IMR-90 (cell line): ENCODE results near the gene DNAAF3. TPM values are rescaled to one million over a fixed set of nuclear protein-coding genes. Genes with fewer than 3 reads are reported as not detected.
A peak's percentile ranks its signal among the peaks of the same experiment; 100 is the strongest.

Experiments used
- ATAC-seq: fragments of 200-7000 bp; cut with Tn5 transposase; 2 replicates; pipeline ENCODE4 v1.9.1; 2020; ENCODE audit warnings: low read depth, mild to moderate bottlenecking, moderate library complexity
- BruUV-seq: library from RNA; stranded (reverse); fragments of 400-500 nt; replicated peaks from 2 replicates; lab custom pipeline; 2021; lab: Mats Ljungman, UMichigan
- CTCF ChIA-PET: fragments of 300-600 bp; formaldehyde crosslinking; extraction: SDS; loops from one replicate; lab custom pipeline; 2021; ENCODE audit warnings: antibody characterized with exemption; lab: Yijun Ruan, JAX
- POLR2A ChIA-PET: fragments of 300-600 bp; sonication (Branson Sonifier 250); formaldehyde crosslinking; loops from one replicate; lab custom pipeline; 2022; ENCODE audit warnings: antibody characterized with exemption; ENCODE audit not compliant: unreplicated experiment; lab: Charles Lee
- DNase-seq: peaks from one replicate; pipeline ENCODE4 v3.0.0; 2013
- H2AFZ ChIP-seq: replicated peaks from 2 replicates; pipeline ENCODE3; 2013; ENCODE audit warnings: low read length, mild to moderate bottlenecking; ENCODE audit not compliant: poor library complexity
- H2AK5ac ChIP-seq: 2 replicates; pipeline ENCODE4 v1.6.1; 2013; ENCODE audit warnings: low read depth, low read length, inconsistent platforms
- H2AK9ac ChIP-seq: replicated peaks from 2 replicates; pipeline ENCODE3; 2013; ENCODE audit warnings: mild to moderate bottlenecking, low read depth, low read length, moderate library complexity; ENCODE audit not compliant: poor library complexity
- H2BK120ac ChIP-seq: 2 replicates; pipeline ENCODE4 v1.6.1; 2013; ENCODE audit warnings: low read depth, low read length, inconsistent platforms
- H2BK15ac ChIP-seq: 3 replicates; pipeline ENCODE4 v1.6.1; 2013; ENCODE audit warnings: low read depth, low read length, inconsistent platforms
- H2BK20ac ChIP-seq: 2 replicates; pipeline ENCODE4 v1.6.1; 2013; ENCODE audit warnings: low read depth, mild to moderate bottlenecking, inconsistent platforms, low read length, moderate library complexity
- H2BK5ac ChIP-seq: 2 replicates; pipeline ENCODE4 v1.6.1; 2013; ENCODE audit warnings: mild to moderate bottlenecking, low read depth, low read length, inconsistent platforms; ENCODE audit not compliant: poor library complexity, severe bottlenecking
- H3K14ac ChIP-seq: replicated peaks from 2 replicates; pipeline ENCODE4 v1.6.1; 2013; ENCODE audit warnings: low read depth, low read length, inconsistent platforms
- H3K18ac ChIP-seq: 2 replicates; pipeline ENCODE4 v1.6.1; 2013; ENCODE audit warnings: low read depth, low read length, control low read depth
- H3K23ac ChIP-seq: 2 replicates; pipeline ENCODE4 v1.6.1; 2013; ENCODE audit warnings: low read depth, low read length, inconsistent platforms
- H3K27ac ChIP-seq: 2 replicates; pipeline ENCODE4 v1.5.1; 2013; ENCODE audit warnings: mild to moderate bottlenecking, control low read depth, low read length; ENCODE audit not compliant: insufficient read depth
- H3K27me3 ChIP-seq: 2 replicates; pipeline ENCODE4 v1.6.1; 2013; ENCODE audit warnings: low read length; ENCODE audit not compliant: control insufficient read depth, insufficient read depth
- H3K36me3 ChIP-seq: 2 replicates; pipeline ENCODE4 v1.6.1; 2013; ENCODE audit warnings: low read length, mixed read lengths; ENCODE audit not compliant: control insufficient read depth, insufficient read depth
- H3K4ac ChIP-seq: 2 replicates; pipeline ENCODE4 v1.6.1; 2013; ENCODE audit warnings: low read depth, low read length, inconsistent platforms
- H3K4me1 ChIP-seq: 2 replicates; pipeline ENCODE4 v1.6.1; 2013; ENCODE audit warnings: low read length, mixed read lengths; ENCODE audit not compliant: control insufficient read depth, insufficient read depth
- H3K4me2 ChIP-seq: 2 replicates; pipeline ENCODE4 v1.6.1; 2013; ENCODE audit warnings: low read depth, mild to moderate bottlenecking, control low read depth, low read length, moderate library complexity
- H3K4me3 ChIP-seq: 2 replicates; pipeline ENCODE4 v1.5.1; 2013; ENCODE audit warnings: low read depth, mild to moderate bottlenecking, control low read depth, low read length, moderate library complexity; ENCODE audit not compliant: insufficient read depth
- H3K56ac ChIP-seq: 2 replicates; pipeline ENCODE4 v1.6.1; 2013; ENCODE audit warnings: low read length, inconsistent platforms; ENCODE audit not compliant: insufficient read depth; ENCODE audit errors: extremely low read depth
- H3K79me1 ChIP-seq, 2 experiments: 2 replicates each; pipeline ENCODE4 v1.6.1; 2013; ENCODE audit warnings: low read length in 2 of 2, inconsistent platforms in 1 of 2, low read depth in 1 of 2
- H3K9ac ChIP-seq: 2 replicates; pipeline ENCODE4 v1.6.1; 2013; ENCODE audit warnings: low read depth, low read length, control low read depth
- H3K9me1 ChIP-seq: 2 replicates; pipeline ENCODE4 v1.6.1; 2013; ENCODE audit warnings: low read length, inconsistent platforms; ENCODE audit not compliant: insufficient read depth
- H3K9me3 ChIP-seq: 2 replicates; pipeline ENCODE4 v1.6.1; 2013; ENCODE audit warnings: low read length; ENCODE audit not compliant: control insufficient read depth, insufficient read depth
- H4K20me1 ChIP-seq: 2 replicates; pipeline ENCODE4 v1.6.1; 2013; ENCODE audit warnings: low read length, inconsistent platforms; ENCODE audit not compliant: insufficient read depth
- H4K5ac ChIP-seq: 2 replicates; pipeline ENCODE4 v1.6.1; 2013; ENCODE audit warnings: mild to moderate bottlenecking, low read depth, low read length, control low read depth
- H4K8ac ChIP-seq, 2 experiments: 2 replicates each; pipeline ENCODE4 v1.6.1; 2013; ENCODE audit warnings: low read depth in 2 of 2, low read length in 2 of 2, control low read depth in 1 of 2, inconsistent platforms in 1 of 2
- H4K91ac ChIP-seq: 2 replicates; pipeline ENCODE4 v1.6.1; 2013; ENCODE audit warnings: low read depth, low read length, inconsistent platforms; ENCODE audit not compliant: insufficient read depth
- CHD1 ChIP-seq: IDR thresholded peaks from 2 replicates; pipeline ENCODE4 v1.6.1; 2012; ENCODE audit warnings: low read depth, low read length, improper control_type of control experiment
- MAFK ChIP-seq: IDR thresholded peaks from 2 replicates; pipeline ENCODE4 v1.6.1; 2012; ENCODE audit warnings: low read depth, low read length, improper control_type of control experiment
- MAZ ChIP-seq: IDR thresholded peaks from 2 replicates; pipeline ENCODE4 v1.6.1; 2012; ENCODE audit warnings: low read depth, mild to moderate bottlenecking, low read length, improper control_type of control experiment, moderate library complexity, borderline replicate concordance
- MXI1 ChIP-seq: IDR thresholded peaks from 2 replicates; pipeline ENCODE4 v1.6.1; 2012; ENCODE audit warnings: low read depth, mild to moderate bottlenecking, low read length, moderate library complexity, borderline replicate concordance
- POLR2A ChIP-seq: IDR thresholded peaks from 2 replicates; pipeline ENCODE4 v1.6.1; 2012; ENCODE audit warnings: mild to moderate bottlenecking, low read depth, low read length
- RAD21 ChIP-seq: IDR thresholded peaks from 2 replicates; pipeline ENCODE4 v1.6.1; 2012; ENCODE audit warnings: low read length, improper control_type of control experiment
- RCOR1 ChIP-seq: IDR thresholded peaks from 2 replicates; pipeline ENCODE4 v1.6.1; 2012; ENCODE audit warnings: mild to moderate bottlenecking, low read length, improper control_type of control experiment; ENCODE audit not compliant: insufficient replicate concordance
- RFX5 ChIP-seq: IDR thresholded peaks from 2 replicates; pipeline ENCODE4 v1.8.0; 2012; ENCODE audit warnings: low read depth, mild to moderate bottlenecking, low read length, moderate library complexity
- SMC3 ChIP-seq: fragments of 150-350 bp; IDR thresholded peaks from 2 replicates; pipeline ENCODE4 v1.6.1; 2016; ENCODE audit warnings: low read depth, mild to moderate bottlenecking, antibody characterized with exemption, low read length, moderate library complexity
- WGBS, 2 experiments: methylation state at CpG; one replicate each; pipeline versions ENCODE4 v1.1.5 to v1.1.7; 2013; ENCODE audit warnings: missing lambda C conversion rate in 2 of 2; ENCODE audit not compliant: insufficient read length in 1 of 2; ENCODE audit errors: extremely low coverage in 2 of 2; 5-methylcytosine and 5-hydroxymethylcytosine counted together
- dilution Hi-C: fragments of 300-500 bp; cut with HindIII; formaldehyde crosslinking; loops from one replicate; pipeline ENCODE4 v1.14.3; 2018; ENCODE audit warnings: low sequenced_read_pairs; ENCODE audit not compliant: unreplicated experiment
- in situ Hi-C: fragments of 300-500 bp; cut with MboI; formaldehyde crosslinking; loops from 3 replicates; pipeline ENCODE4 v1.14.3; 2019; ENCODE audit warnings: low sequenced_read_pairs, inconsistent platforms, mixed read lengths
- intact Hi-C: fragments of 100-400 bp; cut with micrococcal nuclease; formaldehyde crosslinking; loops from 2 replicates; pipeline ENCODE4 v1.10.0; 2022
- polyA plus RNA-seq, 3 experiments: library from polyadenylated mRNA; depleted of rRNA; stranded (reverse); fragments of >200 nt; gene quantifications; 2 replicates each; pipeline ENCODE4 v1.2.3, GENCODE V29; 2012; ENCODE audit warnings: low replicate concordance in 1 of 3
- total RNA-seq: library from RNA; depleted of rRNA; stranded (reverse); fragments of >200 nt; gene quantifications from 2 replicates; pipeline ENCODE4 v1.2.3, GENCODE V29; 2012
- TF ChIP-seq, protein P1 (sequence below): fragments of 150-350 bp; IDR thresholded peaks from 2 replicates; pipeline ENCODE4 v1.6.1; 2016; ENCODE audit warnings: low read depth, mild to moderate bottlenecking, low read length, moderate library complexity, borderline replicate concordance
- TF ChIP-seq, protein P2 (sequence below): conservative IDR thresholded peaks from 2 replicates; pipeline ENCODE4 v1.5.1; 2012; ENCODE audit warnings: mild to moderate bottlenecking, low read depth, low read length, improper control_type of control experiment

Gene DNAAF3
- total and polyA plus RNA-seq, 2 of the 4 experiments (the other 2 are of a cell fraction) = 0.34 TPM; not detected in 1

DNA sequence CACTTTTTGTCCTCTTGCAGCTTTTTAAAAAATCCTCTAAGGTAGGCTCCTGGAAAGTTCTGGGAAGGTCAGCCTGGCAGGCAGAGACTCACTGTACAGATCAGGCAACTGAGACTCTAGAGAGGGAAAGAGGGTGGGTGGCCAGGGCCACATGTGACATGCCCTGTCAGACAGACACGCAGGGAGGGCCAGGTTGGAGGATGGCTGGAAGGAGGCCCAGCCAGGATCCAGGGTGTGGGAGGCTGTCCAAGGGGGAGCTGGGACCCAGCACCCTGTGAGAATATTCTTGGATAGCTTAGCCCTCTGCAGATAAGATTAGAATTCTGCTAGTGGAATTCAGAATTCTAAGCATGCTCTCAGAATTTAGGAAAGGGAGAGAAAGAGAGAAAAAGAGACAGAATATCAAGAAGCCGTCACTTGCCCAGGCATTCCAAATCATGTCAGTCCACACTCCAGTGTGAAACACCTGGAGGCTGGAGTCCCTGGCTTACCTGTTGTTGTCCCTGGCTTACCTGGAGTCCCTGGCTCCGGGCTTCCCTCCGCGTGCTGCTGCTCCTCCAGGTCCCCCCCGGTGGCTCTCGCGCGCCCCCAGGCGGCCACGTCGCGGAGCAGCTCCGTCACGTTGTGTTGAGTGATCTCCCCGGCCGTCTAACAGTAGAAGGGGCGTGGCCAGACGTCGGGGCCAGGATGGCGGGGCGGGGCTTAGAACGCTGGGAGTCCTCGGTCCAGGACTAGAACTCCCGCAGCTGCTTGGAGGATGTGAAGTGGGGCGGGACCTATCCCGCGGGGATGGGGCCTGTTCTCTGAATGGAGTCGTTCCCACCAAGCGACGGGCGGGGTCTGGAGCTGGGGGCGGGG, 6.1 kb downstream of the DNAAF3 start:
- in situ Hi-C loops = no loop called here
- H4K20me1 ChIP-seq = no peaks in the 10 kb centered on the region
- H4K91ac ChIP-seq = no peak overlapping the region
- no peak overlapping the region for H3K14ac ChIP-seq
- H4K5ac ChIP-seq = no peak overlapping the region
- H2BK5ac ChIP-seq = no peak overlapping the region
- no peak overlapping the region for H3K4me3 ChIP-seq
- dilution Hi-C loops = no loop called here
- H3K4ac ChIP-seq = no peak overlapping the region
- no peaks in the 10 kb centered on the region for H3K9me1 ChIP-seq
- 6% methylated on average over 17 of the region's 33 CpGs; no CpG with 5 or more reads in 1 of the 2 experiments for whole genome bisulfite sequencing, 2 experiments
- H3K18ac ChIP-seq = no peak overlapping the region
- no peak overlapping the region for H2BK20ac ChIP-seq
- no peak overlapping the region for H4K8ac ChIP-seq
- H3K23ac ChIP-seq = no peak overlapping the region
- peaks cover 38% of the 10 kb centered on the region for H3K27me3 ChIP-seq
- TF ChIP-seq MAZ = peak; percentile 93
- TF ChIP-seq, protein P1, sequence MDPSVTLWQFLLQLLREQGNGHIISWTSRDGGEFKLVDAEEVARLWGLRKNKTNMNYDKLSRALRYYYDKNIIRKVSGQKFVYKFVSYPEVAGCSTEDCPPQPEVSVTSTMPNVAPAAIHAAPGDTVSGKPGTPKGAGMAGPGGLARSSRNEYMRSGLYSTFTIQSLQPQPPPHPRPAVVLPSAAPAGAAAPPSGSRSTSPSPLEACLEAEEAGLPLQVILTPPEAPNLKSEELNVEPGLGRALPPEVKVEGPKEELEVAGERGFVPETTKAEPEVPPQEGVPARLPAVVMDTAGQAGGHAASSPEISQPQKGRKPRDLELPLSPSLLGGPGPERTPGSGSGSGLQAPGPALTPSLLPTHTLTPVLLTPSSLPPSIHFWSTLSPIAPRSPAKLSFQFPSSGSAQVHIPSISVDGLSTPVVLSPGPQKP = no peak
- TF ChIP-seq MAFK = no peak
- no peak for TF ChIP-seq RCOR1
- TF ChIP-seq, protein P2, sequence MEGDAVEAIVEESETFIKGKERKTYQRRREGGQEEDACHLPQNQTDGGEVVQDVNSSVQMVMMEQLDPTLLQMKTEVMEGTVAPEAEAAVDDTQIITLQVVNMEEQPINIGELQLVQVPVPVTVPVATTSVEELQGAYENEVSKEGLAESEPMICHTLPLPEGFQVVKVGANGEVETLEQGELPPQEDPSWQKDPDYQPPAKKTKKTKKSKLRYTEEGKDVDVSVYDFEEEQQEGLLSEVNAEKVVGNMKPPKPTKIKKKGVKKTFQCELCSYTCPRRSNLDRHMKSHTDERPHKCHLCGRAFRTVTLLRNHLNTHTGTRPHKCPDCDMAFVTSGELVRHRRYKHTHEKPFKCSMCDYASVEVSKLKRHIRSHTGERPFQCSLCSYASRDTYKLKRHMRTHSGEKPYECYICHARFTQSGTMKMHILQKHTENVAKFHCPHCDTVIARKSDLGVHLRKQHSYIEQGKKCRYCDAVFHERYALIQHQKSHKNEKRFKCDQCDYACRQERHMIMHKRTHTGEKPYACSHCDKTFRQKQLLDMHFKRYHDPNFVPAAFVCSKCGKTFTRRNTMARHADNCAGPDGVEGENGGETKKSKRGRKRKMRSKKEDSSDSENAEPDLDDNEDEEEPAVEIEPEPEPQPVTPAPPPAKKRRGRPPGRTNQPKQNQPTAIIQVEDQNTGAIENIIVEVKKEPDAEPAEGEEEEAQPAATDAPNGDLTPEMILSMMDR = peak; percentile 87
- TF ChIP-seq POLR2A = no peak
- peak; percentile 68 for TF ChIP-seq RAD21
- TF ChIP-seq CHD1 = no peak
- no peak for TF ChIP-seq MXI1
- TF ChIP-seq RFX5 = no peak
- TF ChIP-seq SMC3 = peak; percentile 60
- H3K9ac ChIP-seq = no peak overlapping the region
- BruUV-seq = no TSS peak
- H2BK120ac ChIP-seq = no peak overlapping the region
- CTCF ChIA-PET = interaction anchor here (0.7 to 1.6 kb wide), 4 partner anchors 14 to 223 kb away, joined by 3 to 4 read pairs (median 3); no protein-coding TSS in a partner anchor
- no peaks in the 10 kb centered on the region for H3K36me3 ChIP-seq
- no peak overlapping the region for H2AK5ac ChIP-seq
- peak overlapping the region; percentile 15 for H2AFZ ChIP-seq
- peaks cover 2% of the 10 kb centered on the region; the same call in 1 of the 2 replicates for H3K4me1 ChIP-seq
- POLR2A ChIA-PET = no interaction called here
- H3K4me2 ChIP-seq = no peak overlapping the region
- no peak overlapping the region for H3K27ac ChIP-seq
- no peaks in the 10 kb centered on the region for H3K79me1 ChIP-seq
- DNase-seq (peak; percentile 67), ATAC-seq (peak; percentile 87)
- H3K56ac ChIP-seq = no peak overlapping the region
- intact Hi-C loops = no loop called here
- H3K9me3 ChIP-seq = no peaks in the 10 kb centered on the region
- no peak overlapping the region for H2AK9ac ChIP-seq
- H2BK15ac ChIP-seq = no peak overlapping the region
